Mammary epithelial cell (primary cell): ENCODE measurements around the gene ITPKB.

ENCODE experiments used
- EZH2 ChIP-seq: IDR thresholded peaks from 2 replicates; pipeline ENCODE4 v1.6.1; 2012; ENCODE audit warnings: low read length, inconsistent platforms, borderline replicate concordance
- TF ChIP-seq, protein P1 (sequence below), 2 donors: IDR thresholded peaks in 1 of 2; conservative IDR thresholded peaks in 1 of 2; 2 replicates each; pipeline ENCODE4 v1.5.1; 2011 to 2012; ENCODE audit warnings: inconsistent platforms in 2 of 2, low read length in 2 of 2, mild to moderate bottlenecking in 2 of 2, control low read depth in 1 of 2, low read depth in 1 of 2; ENCODE audit not compliant: insufficient read depth in 1 of 2; ENCODE audit errors: extremely low read depth in 1 of 2

GRCh38 chr1:226762988-226763904 lies 24.2 kb upstream of the ITPKB start:
- TF ChIP-seq, protein P1, sequence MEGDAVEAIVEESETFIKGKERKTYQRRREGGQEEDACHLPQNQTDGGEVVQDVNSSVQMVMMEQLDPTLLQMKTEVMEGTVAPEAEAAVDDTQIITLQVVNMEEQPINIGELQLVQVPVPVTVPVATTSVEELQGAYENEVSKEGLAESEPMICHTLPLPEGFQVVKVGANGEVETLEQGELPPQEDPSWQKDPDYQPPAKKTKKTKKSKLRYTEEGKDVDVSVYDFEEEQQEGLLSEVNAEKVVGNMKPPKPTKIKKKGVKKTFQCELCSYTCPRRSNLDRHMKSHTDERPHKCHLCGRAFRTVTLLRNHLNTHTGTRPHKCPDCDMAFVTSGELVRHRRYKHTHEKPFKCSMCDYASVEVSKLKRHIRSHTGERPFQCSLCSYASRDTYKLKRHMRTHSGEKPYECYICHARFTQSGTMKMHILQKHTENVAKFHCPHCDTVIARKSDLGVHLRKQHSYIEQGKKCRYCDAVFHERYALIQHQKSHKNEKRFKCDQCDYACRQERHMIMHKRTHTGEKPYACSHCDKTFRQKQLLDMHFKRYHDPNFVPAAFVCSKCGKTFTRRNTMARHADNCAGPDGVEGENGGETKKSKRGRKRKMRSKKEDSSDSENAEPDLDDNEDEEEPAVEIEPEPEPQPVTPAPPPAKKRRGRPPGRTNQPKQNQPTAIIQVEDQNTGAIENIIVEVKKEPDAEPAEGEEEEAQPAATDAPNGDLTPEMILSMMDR (conservative IDR thresholded peaks at IDR 0.05 in 1 of 2, IDR thresholded peaks at IDR 0.05 in 1 of 2; ENCODE audit: extremely low read depth in 1 of 2, insufficient read depth in 1 of 2, low read depth in 1 of 2, low read length in 2 of 2) = no peak
- no peak for TF ChIP-seq EZH2
